Body of pancreas (tissue), 4 donors: ENCODE results near the gene ERRFI1. TPM values are rescaled to one million over a fixed set of nuclear protein-coding genes. Genes with fewer than 3 reads are reported as not detected.

ENCODE experiments used
- ATAC-seq: fragments of 150-250 bp; one replicate; pipeline ENCODE4 v1.9.1; 2016
- DNase-seq, 4 donors: peaks; one replicate each; pipeline ENCODE4 v3.0.0-alpha.2; 2019
- H3K27ac ChIP-seq, 4 donors: fragments of 200-600 bp; sonication (generic); 1 replicate in 3 of 4; 2 replicates in 1 of 4; pipeline versions ENCODE4 v1.5.1 to v1.6.1; 2016 to 2019; ENCODE audit warnings: mild to moderate bottlenecking in 1 of 4, mixed read lengths in 1 of 4, moderate library complexity in 1 of 4
- H3K27me3 ChIP-seq, 2 donors: fragments of 200-600 bp; sonication (generic); one replicate each; pipeline ENCODE4 v1.6.0; 2016; ENCODE audit warnings: mild to moderate bottlenecking in 1 of 2
- H3K36me3 ChIP-seq, 2 donors: fragments of 200-600 bp; sonication (generic); replicated peaks in 1 of 2; 2 replicates each; pipeline ENCODE4 v1.5.1; 2016; ENCODE audit warnings: low read depth in 2 of 2; ENCODE audit not compliant: insufficient read depth in 1 of 2
- H3K4me1 ChIP-seq: fragments of 200-600 bp; sonication (generic); one replicate; pipeline ENCODE4 v1.6.0; 2016
- H3K4me3 ChIP-seq, 2 donors: fragments of 200-600 bp; sonication (generic); 1 replicate in 1 of 2; 2 replicates in 1 of 2; pipeline ENCODE4 v1.5.1; 2016 to 2019
- H3K9me3 ChIP-seq, 3 donors: fragments of 200-600 bp; sonication (generic); 1 replicate in 2 of 3; 2 replicates in 1 of 3; pipeline ENCODE4 v1.5.1; 2016
- CTCF ChIP-seq, 7 experiments: fragments of 450-650 bp in 4 of 7; fragments of 200-600 bp in 3 of 7; sonication (generic) in 3 of 7; IDR thresholded peaks; one replicate each; pipeline ENCODE4 v1.5.1; 2016 to 2019; ENCODE audit warnings: antibody characterized with exemption in 7 of 7
- POLR2A ChIP-seq, 3 donors: fragments of 450-650 bp; IDR thresholded peaks; one replicate each; pipeline ENCODE4 v1.6.1; 2016; ENCODE audit warnings: antibody characterized with exemption in 3 of 3, mild to moderate bottlenecking in 2 of 3
- WGBS, 2 donors: methylation state at CpG; one replicate each; pipeline ENCODE4 v1.1.5; 2017; 5-methylcytosine and 5-hydroxymethylcytosine counted together
- intact Hi-C: fragments of 100-400 bp; cut with DNase I; formaldehyde crosslinking; loops from one replicate; pipeline ENCODE4 v1.15.1; 2023
- total RNA-seq, 2 donors: library from RNA; depleted of rRNA; stranded (reverse); fragments of >200 nt; gene quantifications; one replicate each; pipeline ENCODE4 v1.1.0, GENCODE V29; 2016

ERRFI1 gene
- total RNA-seq, 2 donors from 2014 or later, result 127 to 273 TPM

- TF ChIP-seq POLR2A (IDR thresholded peaks at IDR 0.05), result no peak
- TF ChIP-seq CTCF (IDR thresholded peaks at IDR 0.05), result no peak
- DNase-seq, result peak in 1 of 4 donors; percentile 6
- H3K4me3 ChIP-seq, result no peak overlapping the region
- peaks cover 0 to 2% of the 10 kb centered on the region in 2 donors for H3K36me3 ChIP-seq
- peaks cover 27% of the 10 kb centered on the region for H3K4me1 ChIP-seq
- H3K27me3 ChIP-seq, result no peaks in the 10 kb centered on the region
- no peaks in the 10 kb centered on the region for H3K9me3 ChIP-seq
- intact Hi-C loops, result no loop called here
- WGBS, 2 donors, result 80 to 93% methylated on average over 6 of the region's 6 CpGs
- H3K27ac ChIP-seq, result peak overlapping the region in 3 of 4 donors; percentile 68 to 78 (median 74)
- no peak for ATAC-seq
These were observed 22.5 kb downstream of the ERRFI1 start for GRCh38 chr1:8003438-8004112.

- TF ChIP-seq CTCF (IDR thresholded peaks at IDR 0.05) (no peak), POLR2A (IDR thresholded peaks at IDR 0.05) (no peak)
- WGBS, 2 donors, result 88 to 93% methylated on average over 4 of the region's 4 CpGs
- DNase-seq (peak in 1 of 4 donors; percentile 4), ATAC-seq (no peak)
- intact Hi-C loops, result no loop called here
- Histone ChIP-seq H3K4me3 (no peak overlapping the region), H3K4me1 (peaks cover 27% of the 10 kb centered on the region), H3K9me3 (no peaks in the 10 kb centered on the region), H3K27me3 (no peaks in the 10 kb centered on the region), H3K27ac (no peak overlapping the region), H3K36me3 (no peaks in the 10 kb centered on the region)
These were observed 23.2 kb downstream of the ERRFI1 start for GRCh38 chr1:8002921-8003320.

- no peak overlapping the region for H3K4me3 ChIP-seq
- ATAC-seq, result no peak
- peaks cover 27% of the 10 kb centered on the region for H3K4me1 ChIP-seq
- DNase-seq, result peak in 1 of 4 donors; percentile 24
- no peaks in the 10 kb centered on the region for H3K27me3 ChIP-seq
- intact Hi-C loops, result no loop called here
- H3K9me3 ChIP-seq, result no peaks in the 10 kb centered on the region
- TF ChIP-seq CTCF (IDR thresholded peaks at IDR 0.05) (no peak), POLR2A (IDR thresholded peaks at IDR 0.05) (no peak)
- no peaks in the 10 kb centered on the region for H3K36me3 ChIP-seq
- peak overlapping the region in 1 of 4 donors; percentile 6 for H3K27ac ChIP-seq
- WGBS, 2 donors, result 88 to 90% methylated on average over 6 of the region's 6 CpGs
These were observed 23.7 kb downstream of the ERRFI1 start for GRCh38 chr1:8002329-8002910.

GRCh38 chr1:7995437-7995836 is 30.7 kb downstream of the ERRFI1 start:
- no peak for TF ChIP-seq POLR2A (IDR thresholded peaks at IDR 0.05)
- TF ChIP-seq CTCF (IDR thresholded peaks at IDR 0.05), result no peak
- 87 to 95% methylated on average over 5 of the region's 5 CpGs for WGBS, 2 donors
- ATAC-seq, result no peak

More at GRCh38 chr1:7995437-7995836, 30.7 kb downstream of the ERRFI1 start:
- no peak for DNase-seq
- Histone ChIP-seq H3K36me3 (no peaks in the 10 kb centered on the region), H3K27me3 (no peaks in the 10 kb centered on the region), H3K4me1 (no peaks in the 10 kb centered on the region), H3K9me3 (no peaks in the 10 kb centered on the region), H3K27ac (no peak overlapping the region), H3K4me3 (no peak overlapping the region)
- intact Hi-C loops, result no loop called here
